Astrocyte of the cerebellum (primary cell): ENCODE results near the gene IL15.
A peak's percentile ranks its signal among the peaks of the same experiment; 100 is the strongest.
"Not testable (repeated sequence)": the region's sequence is repeated elsewhere in the genome, so short reads cannot be mapped to it uniquely, and the experiment has no call there.

Experiments used
- DNase-seq: peaks from one replicate; pipeline ENCODE4 v3.0.0-alpha.2; 2011; ENCODE audit warnings: low read depth
- H3K4me3 ChIP-seq: 2 replicates; pipeline ENCODE4 v1.5.1; 2011; ENCODE audit warnings: mild to moderate bottlenecking, low read depth, low read length, moderate library complexity
- in situ Hi-C: cut with HindIII; loops from 2 replicates; pipeline ENCODE4 v1.10.0; 2017; ENCODE audit warnings: low sequenced_read_pairs
- TF ChIP-seq, protein P1 (sequence below): IDR thresholded peaks from 2 replicates; pipeline ENCODE4 v1.5.1; 2012; ENCODE audit warnings: low read length, low read depth, moderate library complexity, mild to moderate bottlenecking; ENCODE audit errors: missing control alignments

Gene IL15

DNA sequence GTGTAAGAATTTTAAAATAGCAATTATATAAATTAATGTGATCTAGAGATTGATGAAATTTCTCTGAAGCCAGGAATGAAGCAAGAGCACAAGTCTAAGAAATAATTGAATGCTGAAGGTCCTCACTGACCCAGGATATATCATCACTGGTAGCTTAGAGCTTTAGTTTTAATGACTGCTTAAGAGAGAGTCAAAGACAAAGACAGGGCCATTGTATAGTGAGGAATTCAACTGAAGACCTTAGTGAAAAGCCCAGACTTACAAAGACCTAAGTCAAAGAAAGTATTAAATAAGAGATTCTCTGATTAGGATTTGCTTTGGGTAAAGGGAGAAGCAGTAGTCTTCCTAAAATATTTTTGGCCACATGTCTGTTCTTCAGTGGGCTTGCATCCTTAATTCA is 26.0 kb upstream of the IL15 start:
- TF ChIP-seq, protein P1, sequence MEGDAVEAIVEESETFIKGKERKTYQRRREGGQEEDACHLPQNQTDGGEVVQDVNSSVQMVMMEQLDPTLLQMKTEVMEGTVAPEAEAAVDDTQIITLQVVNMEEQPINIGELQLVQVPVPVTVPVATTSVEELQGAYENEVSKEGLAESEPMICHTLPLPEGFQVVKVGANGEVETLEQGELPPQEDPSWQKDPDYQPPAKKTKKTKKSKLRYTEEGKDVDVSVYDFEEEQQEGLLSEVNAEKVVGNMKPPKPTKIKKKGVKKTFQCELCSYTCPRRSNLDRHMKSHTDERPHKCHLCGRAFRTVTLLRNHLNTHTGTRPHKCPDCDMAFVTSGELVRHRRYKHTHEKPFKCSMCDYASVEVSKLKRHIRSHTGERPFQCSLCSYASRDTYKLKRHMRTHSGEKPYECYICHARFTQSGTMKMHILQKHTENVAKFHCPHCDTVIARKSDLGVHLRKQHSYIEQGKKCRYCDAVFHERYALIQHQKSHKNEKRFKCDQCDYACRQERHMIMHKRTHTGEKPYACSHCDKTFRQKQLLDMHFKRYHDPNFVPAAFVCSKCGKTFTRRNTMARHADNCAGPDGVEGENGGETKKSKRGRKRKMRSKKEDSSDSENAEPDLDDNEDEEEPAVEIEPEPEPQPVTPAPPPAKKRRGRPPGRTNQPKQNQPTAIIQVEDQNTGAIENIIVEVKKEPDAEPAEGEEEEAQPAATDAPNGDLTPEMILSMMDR = no peak
- in situ Hi-C loops = no loop called here
- no peak overlapping the region for H3K4me3 ChIP-seq
- DNase-seq = no peak

DNA sequence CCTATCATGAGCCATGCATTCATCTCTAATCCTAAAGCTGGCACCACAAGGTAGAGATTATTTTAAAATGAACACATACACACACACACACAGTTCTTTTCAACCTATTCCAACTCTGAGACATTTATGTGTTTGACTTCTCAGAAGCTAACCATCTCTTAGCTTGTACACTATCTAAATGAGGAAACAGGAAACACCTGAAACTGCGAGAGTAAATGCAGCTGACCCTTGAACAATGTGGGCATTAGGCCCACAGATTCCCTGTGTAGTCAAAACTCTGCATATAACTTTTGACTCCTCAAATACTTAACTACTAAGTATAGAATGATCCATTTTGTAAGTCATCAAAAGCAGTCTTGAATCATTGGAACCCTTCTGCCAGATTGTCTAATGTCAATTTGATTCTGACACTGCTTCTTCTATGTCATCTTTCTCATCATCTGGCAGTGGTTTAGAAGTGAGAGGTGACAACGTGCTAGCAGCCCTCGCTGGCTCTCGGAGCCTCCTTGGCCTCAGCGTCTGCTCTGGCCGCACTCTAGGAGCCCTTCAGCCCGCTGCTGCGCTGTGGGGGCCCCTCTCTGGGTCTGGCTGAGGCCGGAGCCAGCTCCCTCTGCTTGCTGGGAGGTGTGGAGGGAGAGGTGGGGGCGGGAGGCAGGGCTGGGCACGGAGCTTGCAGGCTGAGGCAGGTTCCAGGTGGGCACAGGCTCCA is 21.4 kb upstream of the IL15 start:
- no peak for DNase-seq
- in situ Hi-C loops = no loop called here
- TF ChIP-seq, protein P1 = no peak
- no peak overlapping the region for H3K4me3 ChIP-seq

DNA sequence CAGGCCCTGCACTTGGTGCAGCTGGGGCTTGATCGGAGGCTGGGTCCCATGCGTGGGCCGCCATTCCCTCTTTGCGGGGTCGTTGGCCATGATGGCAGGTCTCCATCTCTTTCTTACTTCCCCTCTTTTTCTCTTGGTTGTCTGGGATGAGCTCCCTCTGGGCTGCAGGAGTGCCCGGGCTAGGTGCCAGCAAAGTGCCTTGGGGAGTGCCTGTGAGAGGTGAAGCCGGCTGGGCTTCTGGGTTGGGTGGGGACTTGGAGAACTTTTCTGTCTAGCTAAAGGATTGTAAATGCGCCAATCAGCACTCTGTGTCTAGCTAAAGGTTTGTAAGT is 20.8 kb upstream of the IL15 start:
- DNase-seq, H3K4me3 ChIP-seq, in situ Hi-C loops: not testable (repeated sequence)

GRCh38 chr4:141620715-141621114 is 15.7 kb upstream of the IL15 start:
- TF ChIP-seq, protein P1 = no peak

GRCh38 chr4:141625023-141625422 is 11.4 kb upstream of the IL15 start:
- TF ChIP-seq, protein P1 = no peak
- no peak overlapping the region for H3K4me3 ChIP-seq
- in situ Hi-C loops = no loop called here
- DNase-seq = no peak

More at GRCh38 chr4:141620715-141621114, 15.7 kb upstream of the IL15 start:
- DNase-seq = no peak
- no peak overlapping the region for H3K4me3 ChIP-seq
- in situ Hi-C loops = no loop called here

DNA sequence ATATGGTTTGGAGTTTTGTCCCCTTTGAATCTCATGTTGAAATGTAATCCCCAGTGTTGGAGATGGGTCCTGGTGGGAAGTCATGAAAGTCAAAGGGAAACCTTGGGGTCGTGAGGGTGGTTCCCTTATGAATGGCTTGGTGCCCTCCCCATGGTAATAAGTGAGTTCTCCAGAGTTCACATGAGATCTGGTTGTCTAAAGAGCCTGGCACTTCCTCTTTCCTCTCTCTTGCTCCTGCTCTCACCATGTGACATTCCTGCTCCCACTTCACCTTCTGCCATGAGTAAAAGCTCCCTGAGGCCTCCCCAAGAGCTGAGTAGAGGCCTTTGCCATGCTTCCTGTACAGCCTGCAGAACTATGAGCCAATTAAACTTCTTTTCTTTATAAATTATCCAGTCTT is 5.5 kb upstream of the IL15 start:
- in situ Hi-C loops = no loop called here
- H3K4me3 ChIP-seq = no peak overlapping the region
- TF ChIP-seq, protein P1 = no peak
- DNase-seq = no peak

DNA sequence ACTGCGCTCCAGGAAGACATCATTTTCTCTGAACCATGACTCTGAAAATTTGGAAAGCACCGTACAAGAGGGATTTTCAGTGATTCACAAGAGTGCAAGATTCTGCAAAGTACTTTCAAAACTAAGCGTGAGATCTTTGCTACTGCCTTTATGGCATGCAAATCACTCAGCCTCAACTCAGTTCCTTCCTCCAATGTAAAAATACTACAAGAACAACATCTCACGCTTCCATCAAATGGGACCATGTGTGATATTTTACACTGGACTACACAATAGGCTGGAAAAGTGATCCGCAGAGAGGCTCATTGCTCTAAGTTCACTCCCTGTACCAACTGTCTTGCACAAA is 674 bp upstream of the IL15 start:
- TF ChIP-seq, protein P1 = no peak
- in situ Hi-C loops = no loop called here
- DNase-seq = no peak
- H3K4me3 ChIP-seq = peak overlapping the region; percentile 92
